H1 (cell line): ENCODE results near the gene PCCA. TPM values are rescaled to one million over a fixed set of nuclear protein-coding genes. Genes with fewer than 3 reads are reported as not detected.

ENCODE experiments used
- CTCF ChIA-PET: fragments of 300-600 bp; sonication (Branson Sonifier 250); formaldehyde crosslinking; loops from one replicate; lab custom pipeline; 2021; ENCODE audit not compliant: partially characterized antibody; lab: Charles Lee
- POLR2A ChIA-PET: fragments of 300-600 bp; sonication (Branson Sonifier 250); formaldehyde crosslinking; loops from one replicate; lab custom pipeline; 2021; ENCODE audit warnings: inconsistent platforms; ENCODE audit not compliant: partially characterized antibody; lab: Charles Lee
- DNase-seq, 2 experiments: peaks; one replicate each; pipeline versions ENCODE4 v3.0.0 to v3.0.0-alpha.2; 2010 to 2022; ENCODE audit warnings: low spot score in 2 of 2, low read depth in 1 of 2, mixed read lengths in 1 of 2
- FAIRE-seq: peaks from 2 replicates; lab custom pipeline; 2011; peaks lifted over from hg19 to GRCh38; lab: Jason Lieb, UNC
- H2AFZ ChIP-seq: 2 replicates; pipeline ENCODE4 v1.8.1; 2012; ENCODE audit warnings: low read length, inconsistent platforms
- H2AK5ac ChIP-seq: 2 replicates; pipeline ENCODE4 v1.6.1; 2013; ENCODE audit warnings: low read depth, low read length
- H2BK120ac ChIP-seq: replicated peaks from 2 replicates; pipeline ENCODE3; 2013; ENCODE audit warnings: low read depth, low read length, inconsistent platforms
- H2BK12ac ChIP-seq: 2 replicates; pipeline ENCODE4 v1.6.1; 2013; ENCODE audit warnings: low read depth, low read length
- H2BK15ac ChIP-seq: 2 replicates; pipeline ENCODE4 v1.6.1; 2013; ENCODE audit warnings: low read length
- H2BK20ac ChIP-seq: 2 replicates; pipeline ENCODE4 v1.6.1; 2013; ENCODE audit warnings: low read length
- H2BK5ac ChIP-seq: 2 replicates; pipeline ENCODE4 v1.6.1; 2013; ENCODE audit warnings: low read depth, low read length
- H3K14ac ChIP-seq: 2 replicates; pipeline ENCODE4 v1.6.1; 2013; ENCODE audit warnings: inconsistent platforms; ENCODE audit not compliant: insufficient read length
- H3K18ac ChIP-seq: 2 replicates; pipeline ENCODE4 v1.6.1; 2013; ENCODE audit warnings: low read length; ENCODE audit errors: extremely low read depth
- H3K23ac ChIP-seq: 2 replicates; pipeline ENCODE4 v1.6.1; 2013; ENCODE audit warnings: inconsistent platforms; ENCODE audit not compliant: insufficient read length
- H3K23me2 ChIP-seq: 2 replicates; pipeline ENCODE4 v1.6.1; 2013; ENCODE audit warnings: low read depth, low read length
- H3K27ac ChIP-seq: 2 replicates; pipeline ENCODE4 v1.6.1; 2011; ENCODE audit warnings: low read depth, low read length, inconsistent platforms
- H3K27me3 ChIP-seq, 4 experiments: replicated peaks in 1 of 4; 1 replicate in 1 of 4; 2 replicates in 3 of 4; pipeline versions ENCODE4 v1.6.1 to v1.8.1; 2011 to 2013; ENCODE audit warnings: low read length in 3 of 4, mild to moderate bottlenecking in 3 of 4, inconsistent platforms in 2 of 4, mixed read lengths in 2 of 4, moderate library complexity in 1 of 4; ENCODE audit not compliant: control insufficient read depth in 3 of 4, insufficient read depth in 3 of 4; ENCODE audit errors: extremely low read depth in 1 of 4
- H3K36me3 ChIP-seq, 4 experiments: 2 replicates each; pipeline versions ENCODE4 v1.6.1 to v1.8.1; 2011 to 2013; ENCODE audit warnings: mild to moderate bottlenecking in 4 of 4, low read length in 3 of 4, moderate library complexity in 2 of 4, control low read depth in 1 of 4, inconsistent platforms in 1 of 4; ENCODE audit not compliant: insufficient read depth in 4 of 4, control insufficient read depth in 2 of 4
- H3K4ac ChIP-seq: replicated peaks from 2 replicates; pipeline ENCODE3; 2013; ENCODE audit warnings: low read length, low read depth, mixed read lengths, inconsistent platforms; ENCODE audit not compliant: insufficient read length
- H3K4me1 ChIP-seq, 4 experiments: replicated peaks in 1 of 4; 1 replicate in 1 of 4; 2 replicates in 3 of 4; pipeline versions ENCODE4 v1.6.1 to v1.8.1; 2011 to 2013; ENCODE audit warnings: low read length in 3 of 4, inconsistent platforms in 2 of 4, mixed read lengths in 1 of 4; ENCODE audit not compliant: insufficient read depth in 4 of 4, control insufficient read depth in 3 of 4
- H3K4me2 ChIP-seq, 2 experiments: 2 replicates each; pipeline versions ENCODE4 v1.6.1 to v1.8.1; 2011 to 2013; ENCODE audit warnings: low read depth in 2 of 2, low read length in 2 of 2, control low read depth in 1 of 2, inconsistent platforms in 1 of 2, mild to moderate bottlenecking in 1 of 2; ENCODE audit not compliant: insufficient read depth in 1 of 2
- H3K4me3 ChIP-seq, 4 experiments: fragments of 200-600, 300-600 bp in 1 of 4; sonication (generic), shearing (Covaris generic), sonication (Bioruptor Twin) in 1 of 4; 2 replicates each; pipeline versions ENCODE4 v1.5.1 to v1.8.1; 2011 to 2016; ENCODE audit warnings: low read length in 4 of 4, low read depth in 3 of 4, control low read depth in 2 of 4, inconsistent platforms in 2 of 4, mild to moderate bottlenecking in 2 of 4, mixed read lengths in 1 of 4, moderate library complexity in 1 of 4; ENCODE audit not compliant: insufficient read depth in 2 of 4; ENCODE audit errors: extremely low read depth in 1 of 4
- H3K56ac ChIP-seq: replicated peaks from 2 replicates; pipeline ENCODE3; 2013; ENCODE audit warnings: low read depth, mild to moderate bottlenecking, mixed read lengths, low read length, inconsistent platforms; ENCODE audit not compliant: insufficient read length
- H3K79me1 ChIP-seq: 2 replicates; pipeline ENCODE4 v1.6.1; 2013; ENCODE audit warnings: low read depth, low read length, control low read depth
- H3K79me2 ChIP-seq, 2 experiments: 2 replicates each; pipeline versions ENCODE4 v1.6.1 to v1.8.1; 2012 to 2013; ENCODE audit warnings: low read length in 2 of 2, mild to moderate bottlenecking in 2 of 2, inconsistent platforms in 1 of 2; ENCODE audit not compliant: insufficient read depth in 2 of 2, control insufficient read depth in 1 of 2
- H3K9ac ChIP-seq, 4 experiments: replicated peaks in 1 of 4; 1 replicate in 1 of 4; 2 replicates in 3 of 4; pipeline versions ENCODE4 v1.6.1 to v1.8.1; 2011 to 2013; ENCODE audit warnings: low read depth in 3 of 4, low read length in 3 of 4, control low read depth in 2 of 4, mild to moderate bottlenecking in 2 of 4, moderate library complexity in 2 of 4, inconsistent platforms in 1 of 4; ENCODE audit errors: extremely low read depth in 1 of 4
- H3K9me3 ChIP-seq, 2 experiments: 2 replicates each; pipeline versions ENCODE4 v1.6.1 to v1.8.1; 2012 to 2013; ENCODE audit warnings: mild to moderate bottlenecking in 2 of 2, moderate library complexity in 2 of 2, control low read depth in 1 of 2, inconsistent platforms in 1 of 2, low read depth in 1 of 2, low read length in 1 of 2, mixed read lengths in 1 of 2; ENCODE audit not compliant: insufficient read depth in 2 of 2
- H4K20me1 ChIP-seq, 2 experiments: replicated peaks in 1 of 2; 2 replicates each; pipeline versions ENCODE3 to v1.8.1; 2011 to 2013; ENCODE audit warnings: inconsistent platforms in 2 of 2, low read length in 2 of 2, mild to moderate bottlenecking in 1 of 2; ENCODE audit not compliant: insufficient read depth in 2 of 2, control insufficient read depth in 1 of 2
- H4K5ac ChIP-seq: 2 replicates; pipeline ENCODE4 v1.6.1; 2013; ENCODE audit warnings: low read length, low read depth, mixed read lengths, inconsistent platforms; ENCODE audit not compliant: insufficient read length
- H4K8ac ChIP-seq: 2 replicates; pipeline ENCODE4 v1.8.0; 2013; ENCODE audit warnings: mild to moderate bottlenecking, moderate library complexity, low read length, inconsistent platforms; ENCODE audit not compliant: insufficient read depth; ENCODE audit errors: extremely low read depth
- H4K91ac ChIP-seq: replicated peaks from 2 replicates; pipeline ENCODE3; 2013; ENCODE audit warnings: low read length, mixed read lengths, inconsistent platforms; ENCODE audit not compliant: insufficient read length
- ASH2L ChIP-seq: fragments of 200-600, 300-600 bp; sonication (generic); IDR thresholded peaks from one replicate; pipeline ENCODE4 v1.7.1; 2017; ENCODE audit warnings: low read length
- BACH1 ChIP-seq: IDR thresholded peaks from 2 replicates; pipeline ENCODE4 v1.6.1; 2012; ENCODE audit warnings: low read length, improper control_type of control experiment
- CREB1 ChIP-seq: IDR thresholded peaks from 2 replicates; pipeline ENCODE4 v1.6.1; 2012; ENCODE audit warnings: inconsistent platforms
- CTBP2 ChIP-seq: IDR thresholded peaks from 2 replicates; pipeline ENCODE4 v1.7.0; 2011; ENCODE audit warnings: borderline replicate concordance, mild to moderate bottlenecking, moderate library complexity, mixed read lengths, low read length; ENCODE audit not compliant: insufficient read depth, insufficient read length
- EGR1 ChIP-seq: IDR thresholded peaks from 2 replicates; pipeline ENCODE4 v1.6.1; 2011; ENCODE audit warnings: low read depth, low read length, borderline replicate concordance
- EP300 ChIP-seq, 2 experiments: IDR thresholded peaks; 1 replicate in 1 of 2; 2 replicates in 1 of 2; pipeline ENCODE4 v1.6.1; 2011 to 2012; ENCODE audit warnings: low read depth in 2 of 2, low read length in 2 of 2, mild to moderate bottlenecking in 2 of 2, borderline replicate concordance in 1 of 2, inconsistent platforms in 1 of 2, moderate library complexity in 1 of 2
- FOSL1 ChIP-seq: IDR thresholded peaks from 2 replicates; pipeline ENCODE4 v1.6.1; 2011; ENCODE audit warnings: mild to moderate bottlenecking, low read depth, low read length, moderate library complexity; ENCODE audit not compliant: insufficient read depth
- KDM1A ChIP-seq: fragments of 200-600, 300-600 bp; sonication (generic); IDR thresholded peaks from 2 replicates; pipeline ENCODE4 v1.7.1; 2016; ENCODE audit warnings: mild to moderate bottlenecking, low read length, borderline replicate concordance
- NANOG ChIP-seq: IDR thresholded peaks from 2 replicates; pipeline ENCODE4 v1.6.1; 2011; ENCODE audit warnings: low read length, low read depth, mild to moderate bottlenecking, inconsistent platforms; ENCODE audit not compliant: insufficient read depth, poor library complexity, severe bottlenecking
- PHF8 ChIP-seq: fragments of 200-600 bp; sonication (generic); conservative IDR thresholded peaks from 2 replicates; pipeline ENCODE4 v1.7.1; 2012; ENCODE audit warnings: low read depth, mild to moderate bottlenecking, inconsistent platforms, low read length, moderate library complexity
- SP1 ChIP-seq: IDR thresholded peaks from 2 replicates; pipeline ENCODE4 v1.6.1; 2011; ENCODE audit warnings: low read depth, low read length
- SRF ChIP-seq: IDR thresholded peaks from 2 replicates; pipeline ENCODE4 v1.6.1; 2011; ENCODE audit warnings: mild to moderate bottlenecking, low read depth, low read length, moderate library complexity
- SUZ12 ChIP-seq: fragments of 200-600 bp; sonication (generic); IDR thresholded peaks from 2 replicates; pipeline ENCODE4 v1.6.1; 2012; ENCODE audit warnings: mild to moderate bottlenecking, inconsistent platforms, low read length, moderate library complexity, mixed read lengths
- WGBS, 2 experiments: shearing (Covaris generic) in 1 of 2; methylation state at CpG; one replicate each; pipeline versions ENCODE4 v1.1.6 to v1.1.7; 2013 to 2015; ENCODE audit warnings: low lambda C conversion rate in 2 of 2, mixed read lengths in 2 of 2, inconsistent platforms in 1 of 2, low coverage in 1 of 2, missing lambda C conversion rate in 1 of 2; ENCODE audit not compliant: insufficient replicate concordance in 2 of 2, insufficient coverage in 1 of 2, insufficient read length in 1 of 2; ENCODE audit errors: extremely low coverage in 1 of 2, missing lambda C conversion rate in 1 of 2; 5-methylcytosine and 5-hydroxymethylcytosine counted together
- polyA plus RNA-seq, 7 experiments: library from polyadenylated mRNA; depleted of rRNA in 3 of 7; stranded (reverse) in 5 of 7; unstranded in 2 of 7; fragments of >200 nt in 5 of 7; fragments of 200-250 nt in 2 of 7; gene quantifications; 1 replicate in 5 of 7; 2 replicates in 1 of 7; 4 replicates in 1 of 7; pipeline versions ENCODE4 v1.2.1 to v1.2.3, GENCODE V29; 2011 to 2013; ENCODE audit warnings: missing spikeins in 2 of 7, mixed read lengths in 2 of 7
- total RNA-seq: library from RNA; stranded (reverse); fragmentation: NEBNext Ultra II Directional; extraction: Animal tissue kit (Norgen Biotek cat#: 25700); gene quantifications from 2 replicates; pipeline ENCODE4 v1.2.1, GENCODE V29; 2021

Gene PCCA
- total and polyA plus RNA-seq, 2 of the 8 experiments (the other 6 are each of a cell fraction or from before 2014, with no cell fraction given) = 18.4 to 49.8 TPM

- Histone ChIP-seq H2BK5ac (no peak overlapping the region), H3K23ac (no peak overlapping the region), H3K4ac (peak overlapping the region; percentile 88), H3K4me1 (no peaks in the 10 kb centered on the region; a peak in 1 of 7 replicates), H2BK15ac (no peak overlapping the region), H3K18ac (no peak overlapping the region), H4K91ac (no peak overlapping the region), H3K79me2 (peaks cover 3 to 76% of the 10 kb centered on the region in 2 experiments; a peak in 3 of 4 replicates), H3K9ac (no peak overlapping the region), H3K9me3 (no peaks in the 10 kb centered on the region), H3K23me2 (no peaks in the 10 kb centered on the region), H3K27me3 (no peaks in the 10 kb centered on the region), H4K5ac (no peak overlapping the region), H2BK20ac (no peak overlapping the region), H3K4me3 (no peak overlapping the region), H3K79me1 (no peaks in the 10 kb centered on the region; the same call in 1 of the 2 replicates), H2BK120ac (no peak overlapping the region), H3K4me2 (no peak overlapping the region), H2BK12ac (no peak overlapping the region), H3K14ac (no peak overlapping the region), H3K36me3 (peaks cover 0 to 12% (median 3%) of the 10 kb centered on the region in 4 experiments; a peak in 3 of 8 replicates), H4K20me1 (peaks cover 2 to 3% of the 10 kb centered on the region in 2 experiments), H4K8ac (no peak overlapping the region), H3K27ac (no peak overlapping the region), H3K56ac (no peak overlapping the region), H2AFZ (no peak overlapping the region), H2AK5ac (no peak overlapping the region; the same call in 1 of the 2 replicates)
- DNase-seq = no peak
- ChIA-PET CTCF (interaction anchor here (0.7 to 1.6 kb wide), 2 partner anchors 63 to 139 kb away, joined by 3 to 4 read pairs; no protein-coding TSS in a partner anchor), POLR2A (no interaction called here)
- 90% methylated on average over 4 of the region's 4 CpGs; no CpG with 5 or more reads in 1 of the 2 experiments for WGBS, 2 experiments
- TF ChIP-seq ASH2L = no peak
- no peak for TF ChIP-seq CREB1
- no peak for TF ChIP-seq BACH1
- TF ChIP-seq FOSL1 = no peak
- no peak for TF ChIP-seq SP1
- TF ChIP-seq KDM1A = no peak
- TF ChIP-seq EGR1 = no peak
- TF ChIP-seq PHF8 = no peak
- TF ChIP-seq SRF = no peak
- TF ChIP-seq SUZ12 = no peak
- TF ChIP-seq EP300 (IDR thresholded peaks at IDR 0.05; ENCODE audit: borderline replicate concordance in 1 of 2, low read depth in 2 of 2, low read length in 2 of 2) = no peak
- TF ChIP-seq NANOG = no peak
- TF ChIP-seq CTBP2 = no peak
- no peak for FAIRE-seq
Observed at GRCh38 chr13:100106705-100107104, 17.8 kb downstream of the PCCA start.
